Stimulated activated CD8-positive, alpha-beta memory T cell treated with anti-CD3 and anti-CD28 coated beads, Interleukin-15, amount 100 ng/mL, for 48 hours (primary cell): Measurements from ENCODE around the gene SSTR4.

Experiments used
- DNase-seq, 2 donors: peaks; one replicate each; pipeline ENCODE4 v3.0.0-alpha.2; 2020; ENCODE audit warnings: low read depth in 2 of 2

SSTR4 gene

DNA sequence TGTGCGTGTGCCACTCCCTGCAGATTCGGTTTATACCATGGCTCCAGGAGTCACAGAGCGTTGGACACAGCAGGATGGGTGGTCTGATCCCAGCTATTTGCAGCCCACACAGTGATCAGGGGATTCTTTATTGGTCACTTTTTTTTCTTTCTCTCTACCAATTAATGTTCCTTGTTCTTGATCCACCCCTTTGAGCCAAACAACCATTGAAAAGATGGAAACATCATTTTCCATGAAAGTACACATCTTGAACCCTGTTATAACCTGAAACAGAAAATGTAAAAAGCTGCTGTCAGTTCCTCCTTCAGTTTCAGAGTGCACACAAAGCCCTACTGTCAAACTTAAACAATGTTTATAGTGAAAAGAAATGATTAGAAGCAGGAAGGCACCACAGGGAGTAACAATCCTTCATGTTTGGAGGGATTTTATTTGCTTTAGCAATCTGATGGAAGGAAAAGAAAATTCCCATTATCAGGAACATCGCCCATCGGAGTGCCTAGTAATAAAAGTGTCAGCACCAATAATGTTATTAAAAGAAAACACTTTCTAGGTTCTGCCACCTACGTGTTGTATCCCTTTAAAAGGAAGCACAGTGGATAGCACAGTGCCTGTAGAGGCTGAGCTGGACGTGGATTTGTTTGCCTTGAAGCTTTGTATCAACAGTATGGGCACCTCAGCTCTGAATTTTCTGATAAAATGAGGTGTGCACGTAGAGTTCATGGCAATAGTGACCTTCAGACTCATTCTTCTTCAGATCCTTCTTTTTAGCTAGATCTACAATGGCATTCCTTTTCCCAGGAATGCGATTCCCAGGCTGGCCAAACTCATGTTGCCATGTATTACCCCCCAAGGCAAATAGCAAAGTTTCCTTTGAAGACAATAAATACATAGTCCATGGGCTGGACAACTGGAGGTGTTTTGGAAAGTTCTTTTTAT lies 30.4 kb downstream of the SSTR4 start:
- no peak for DNase-seq

DNA sequence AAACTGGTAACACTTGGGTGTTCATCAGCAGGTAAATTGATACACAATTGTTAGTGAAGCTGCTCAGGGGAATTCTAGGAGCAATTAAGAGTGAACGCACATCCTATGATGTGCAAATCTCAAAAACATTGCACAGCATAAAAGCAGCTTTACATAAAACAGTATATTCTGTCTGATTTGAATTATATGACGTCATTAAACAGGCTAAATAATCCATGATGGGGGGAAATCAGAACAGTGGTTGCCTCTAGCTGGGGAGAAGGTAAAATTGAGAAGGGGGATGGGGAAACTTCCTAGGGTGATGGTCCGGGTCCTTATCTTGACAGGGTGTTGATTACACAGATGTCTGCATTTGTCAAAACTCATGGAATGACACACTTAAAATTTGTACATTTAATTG lies 31.7 kb downstream of the SSTR4 start:
- no peak for DNase-seq

DNA sequence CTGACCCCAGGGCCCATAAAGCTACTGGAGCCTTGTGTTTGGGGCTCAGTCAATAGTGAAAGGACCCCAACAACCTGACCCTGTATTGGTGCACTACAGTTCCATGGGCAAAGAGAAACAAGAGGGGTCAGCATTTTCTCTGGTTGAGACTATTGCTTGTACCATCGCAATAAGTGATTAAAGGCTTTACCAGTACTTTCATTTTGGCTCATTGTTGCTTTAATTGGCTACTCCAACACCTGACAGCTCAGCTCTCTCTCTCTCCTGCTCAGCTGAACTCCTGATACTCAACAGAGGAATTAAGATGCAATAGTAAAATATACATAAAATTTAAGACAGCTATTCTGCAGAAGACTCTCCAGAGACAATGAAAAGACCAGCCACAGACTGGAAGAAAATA lies 33.2 kb downstream of the SSTR4 start:
- no peak for DNase-seq

DNA sequence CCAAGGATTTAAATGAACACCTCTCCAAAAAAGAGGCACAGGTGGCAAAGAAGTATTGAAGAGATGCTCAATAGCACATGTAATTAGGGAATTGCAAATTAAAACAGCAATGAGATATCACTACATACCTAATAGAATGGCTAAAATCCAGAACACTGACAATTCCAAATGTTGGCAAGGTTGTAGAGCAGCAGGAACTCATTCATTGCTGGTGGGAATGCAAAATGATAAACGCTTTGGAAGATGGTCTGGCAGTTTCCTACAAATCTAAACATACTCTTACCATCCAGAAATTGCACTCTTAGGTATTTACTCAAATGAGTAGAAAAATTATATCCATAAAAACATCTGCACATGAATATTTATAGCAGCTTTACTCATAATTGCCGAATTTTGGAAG lies 34.0 kb downstream of the SSTR4 start:
- no peak for DNase-seq

DNA sequence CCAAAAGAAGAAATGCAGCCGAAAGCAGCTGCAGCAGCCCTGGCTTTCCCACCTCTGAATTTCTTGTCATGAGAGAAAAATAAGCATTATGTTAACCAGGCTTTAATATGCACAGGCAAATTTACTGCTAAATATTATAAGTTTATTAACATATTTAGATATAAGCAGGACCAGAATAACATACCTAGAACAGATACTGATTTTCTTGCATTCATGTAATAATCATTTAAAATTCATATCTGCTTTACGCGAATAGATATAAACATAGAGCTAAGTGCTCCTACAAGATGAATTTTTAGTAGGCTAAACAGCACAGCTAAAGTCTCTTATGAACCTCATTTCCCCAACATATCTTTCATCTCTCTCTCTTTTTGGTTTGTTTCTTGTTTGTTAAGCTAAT lies 36.3 kb downstream of the SSTR4 start:
- DNase-seq: no peak

DNA sequence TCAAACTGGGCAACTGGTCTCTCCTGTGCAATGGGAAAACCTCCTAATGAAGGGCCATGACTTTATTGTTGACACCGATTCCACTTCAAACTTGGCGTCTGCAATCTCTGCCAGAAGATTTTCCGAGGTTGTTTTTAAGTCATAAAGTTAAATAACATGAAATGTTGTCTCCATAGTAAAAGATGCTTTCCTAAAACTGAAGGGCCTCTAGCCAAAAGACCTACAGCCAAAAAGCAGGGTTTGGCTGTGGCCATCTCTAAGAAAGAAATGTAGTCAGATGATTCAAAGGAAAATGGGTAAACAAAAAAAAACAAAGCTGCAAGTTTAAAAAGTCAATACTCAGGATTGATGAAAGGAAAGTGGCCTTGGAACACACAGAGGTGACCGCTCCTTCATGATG lies 36.9 kb downstream of the SSTR4 start:
- DNase-seq: no peak

DNA sequence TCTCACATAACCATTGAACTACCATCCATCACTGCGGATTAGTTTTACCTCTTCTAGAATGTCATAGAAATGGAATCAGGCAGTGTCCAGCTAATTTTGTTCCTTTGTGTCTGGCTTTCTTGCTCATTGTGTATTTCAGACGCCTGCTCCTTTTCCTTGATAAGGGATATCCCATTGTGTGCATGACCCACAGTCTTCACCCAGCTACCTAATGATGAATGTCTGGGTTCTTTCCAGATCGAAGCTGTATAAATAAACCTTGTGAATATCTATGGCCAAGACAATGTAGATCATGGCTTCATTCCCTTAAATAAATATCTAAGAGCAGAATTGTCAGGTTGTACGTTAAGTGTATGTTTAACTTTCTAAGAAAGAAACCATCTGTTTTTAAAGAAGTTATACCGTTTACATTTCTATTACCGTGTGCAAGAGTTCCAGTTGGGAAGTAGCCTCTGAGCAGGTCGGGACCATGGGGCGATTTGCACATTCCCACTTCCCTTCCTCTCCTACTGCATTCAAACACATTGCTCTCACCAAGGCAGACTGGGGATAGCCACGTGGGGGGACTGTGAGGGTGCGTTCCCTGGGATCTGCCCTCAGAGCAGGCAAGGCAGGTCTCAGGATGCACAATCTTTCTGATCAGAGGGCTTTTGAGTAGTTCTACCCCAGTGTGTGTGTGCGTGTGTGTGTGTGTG lies 37.9 kb downstream of the SSTR4 start:
- DNase-seq: no peak

DNA sequence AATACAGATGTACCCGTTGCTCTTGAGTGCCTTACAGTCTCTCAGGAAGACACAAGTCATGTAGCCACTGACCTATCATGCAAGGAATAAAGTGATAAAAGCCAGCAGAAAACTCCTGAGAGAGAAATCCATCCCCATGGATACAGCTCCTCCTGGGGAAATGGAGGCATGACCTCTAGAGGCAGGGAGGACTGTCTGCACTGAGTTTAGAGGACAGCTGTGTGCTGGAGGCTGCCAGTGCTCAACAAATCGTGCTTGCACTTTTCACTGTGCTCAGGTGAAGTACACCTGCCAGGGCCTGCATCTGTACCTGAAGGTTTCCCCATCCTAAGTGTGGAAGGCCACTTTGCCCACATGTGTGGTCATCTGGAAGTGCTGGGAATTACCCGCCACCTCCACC lies 38.9 kb downstream of the SSTR4 start:
- DNase-seq: no peak

DNA sequence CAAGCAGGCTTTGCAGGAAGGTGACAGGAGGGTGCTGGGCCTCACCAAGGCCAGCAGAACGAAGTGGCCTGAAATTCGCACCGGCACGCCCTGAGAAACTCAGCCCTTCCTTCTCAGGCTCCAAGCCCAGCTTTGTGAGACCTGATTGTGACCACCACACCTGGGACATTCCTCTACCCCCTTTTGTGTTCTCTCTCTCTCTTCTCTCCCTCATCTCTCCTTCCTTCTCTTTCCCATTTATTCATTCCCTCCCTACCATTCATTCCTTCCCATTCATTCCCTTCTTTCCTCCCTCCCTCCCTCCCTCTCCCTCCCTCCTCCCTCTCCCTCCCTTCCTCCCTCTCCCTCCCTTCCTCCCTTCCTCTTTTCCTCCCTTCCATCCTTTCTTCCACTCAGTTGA lies 42.2 kb downstream of the SSTR4 start:
- DNase-seq: no peak

DNA sequence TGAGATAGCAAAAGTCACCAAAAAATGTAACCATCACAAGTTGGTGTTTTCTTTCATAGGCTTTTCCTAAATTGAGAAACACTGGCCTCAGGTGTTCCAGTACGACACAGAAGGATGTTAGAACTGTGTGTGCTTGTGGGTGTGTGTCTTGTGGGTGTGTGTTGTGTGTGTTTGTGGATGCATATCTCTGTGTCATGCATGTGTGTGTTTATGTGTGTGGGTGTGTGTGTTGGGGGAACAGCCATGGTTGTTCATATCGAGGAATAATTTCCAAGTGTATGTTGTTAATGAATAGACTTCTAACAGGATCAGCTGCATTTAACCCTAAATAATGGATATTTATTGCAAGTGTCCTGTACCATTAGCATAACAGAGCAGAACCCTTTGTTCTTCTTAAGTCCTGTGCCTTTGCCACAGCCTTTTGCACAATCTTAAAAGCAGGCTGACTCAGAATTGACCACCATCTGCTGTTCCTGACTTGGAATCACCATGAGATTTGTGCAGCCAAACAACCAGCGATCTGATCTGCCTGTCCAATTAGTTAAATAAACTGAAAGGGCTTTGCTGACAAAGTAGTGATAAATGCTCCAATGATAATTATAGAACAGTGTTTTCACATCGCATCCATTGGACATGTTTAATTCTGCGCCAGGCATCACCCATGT lies 43.4 kb downstream of the SSTR4 start:
- DNase-seq: no peak

DNA sequence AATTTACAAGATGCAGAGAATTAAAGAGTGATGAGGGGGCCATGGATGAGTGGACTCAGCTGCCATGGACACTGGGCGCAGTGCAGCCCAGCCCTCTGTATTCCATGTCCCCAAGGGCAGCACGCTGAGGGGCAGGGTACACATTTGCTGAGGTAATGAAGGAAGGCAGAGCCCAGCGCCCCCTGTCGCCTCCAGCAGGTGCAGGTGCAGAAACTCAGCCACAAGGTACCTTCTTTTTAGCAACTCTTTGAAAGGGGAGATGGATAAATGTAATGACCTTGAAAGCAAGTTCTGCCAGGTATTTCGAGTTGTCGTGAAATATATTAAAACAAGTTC lies 43.9 kb downstream of the SSTR4 start:
- no peak for DNase-seq

DNA sequence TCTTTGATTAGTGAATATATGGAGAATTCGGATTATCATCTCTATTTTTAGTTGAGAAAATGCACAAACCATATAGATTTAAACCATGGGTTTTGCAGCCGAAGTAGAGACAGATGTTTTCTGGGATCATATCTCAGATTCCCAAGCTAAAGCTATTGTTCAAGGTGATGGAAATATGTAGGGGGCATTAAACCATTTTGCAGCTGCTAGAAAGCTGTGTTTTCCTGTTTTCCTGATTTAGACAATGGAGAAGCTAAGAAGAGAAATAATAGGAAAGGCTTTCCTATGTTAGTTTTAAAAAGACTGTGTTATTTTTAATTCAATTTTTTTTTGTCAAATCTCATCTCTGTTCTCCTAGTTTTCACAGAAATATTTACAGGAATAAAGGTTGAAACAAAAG lies 44.8 kb downstream of the SSTR4 start:
- DNase-seq: no peak

DNA sequence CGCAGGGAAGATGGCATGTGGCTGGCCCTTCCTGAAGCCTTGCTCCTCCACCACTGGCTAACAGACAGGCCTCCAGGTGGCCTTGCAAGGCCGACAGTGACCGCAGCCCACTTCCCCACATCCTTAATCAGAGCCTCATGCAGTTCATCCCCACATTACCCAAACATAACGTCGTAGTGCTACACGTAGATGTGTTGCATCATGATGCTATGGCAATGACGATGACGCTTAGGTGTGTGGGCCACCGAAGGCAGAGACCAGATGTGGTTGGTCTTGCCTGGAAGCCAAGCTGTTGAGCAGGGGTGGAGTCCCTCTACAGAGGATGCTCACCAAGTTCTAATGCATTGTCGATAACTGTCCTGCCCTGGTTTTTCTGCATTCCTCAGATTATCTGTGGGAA lies 45.4 kb downstream of the SSTR4 start:
- DNase-seq: no peak

DNA sequence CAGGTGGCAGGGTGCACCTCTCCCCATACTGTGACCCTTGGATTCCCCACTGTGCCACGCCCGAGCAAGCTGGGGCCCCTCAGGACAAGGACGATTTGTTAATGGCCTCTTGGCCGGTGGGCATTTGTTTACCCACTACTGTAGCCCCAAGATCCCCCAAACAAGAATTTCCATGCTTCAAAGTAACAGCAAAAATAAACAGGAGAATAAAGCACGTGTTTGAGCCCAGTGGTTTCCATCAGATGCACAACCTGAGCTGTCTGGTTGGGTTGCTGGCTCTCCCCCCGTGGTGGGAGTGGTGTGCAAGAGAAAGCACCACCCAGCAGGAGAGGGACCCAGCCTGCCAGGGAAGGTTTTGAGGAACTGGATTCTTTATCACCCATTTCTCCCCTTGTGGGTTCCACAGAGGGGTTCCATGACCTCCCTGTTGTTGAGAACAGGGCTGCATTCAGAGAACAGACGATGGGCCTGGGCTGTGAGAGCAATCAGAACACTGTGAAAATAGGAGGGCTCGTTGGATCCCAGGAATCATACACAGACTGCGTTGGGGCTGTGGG lies 46.2 kb downstream of the SSTR4 start:
- DNase-seq: no peak

DNA sequence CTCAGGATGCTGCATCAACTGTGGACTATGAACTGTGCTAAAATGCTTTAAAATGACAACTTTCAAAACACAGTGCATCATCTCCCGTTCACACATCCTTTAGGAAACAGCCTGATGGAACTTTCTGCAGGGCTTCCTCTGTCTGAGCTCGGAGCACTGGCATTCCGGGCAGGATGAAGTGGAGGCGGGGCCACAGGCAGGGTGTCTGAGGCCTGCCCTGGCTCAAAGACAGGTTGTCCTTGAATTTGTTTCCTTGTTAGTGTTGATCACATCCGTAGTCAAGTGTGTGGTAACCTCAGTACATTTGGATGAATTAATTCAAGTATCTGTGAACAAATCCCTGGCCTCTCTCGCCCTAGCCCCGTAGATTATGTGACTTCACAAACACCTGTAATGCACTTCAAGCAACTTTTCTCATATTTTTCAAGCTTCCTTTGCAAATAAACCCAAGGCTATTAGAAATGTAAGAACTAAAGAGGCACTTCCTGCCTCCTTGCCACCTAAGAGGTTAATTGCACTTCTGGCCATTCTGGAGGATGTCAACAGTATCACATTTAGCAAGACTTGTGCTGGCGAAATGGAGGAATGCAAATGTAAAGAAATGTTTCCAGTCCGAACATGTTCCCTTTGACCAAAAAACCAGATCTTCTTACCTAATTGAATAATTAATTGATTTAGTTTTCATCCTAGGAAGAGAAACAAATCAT lies 47.9 kb downstream of the SSTR4 start:
- DNase-seq: no peak

DNA sequence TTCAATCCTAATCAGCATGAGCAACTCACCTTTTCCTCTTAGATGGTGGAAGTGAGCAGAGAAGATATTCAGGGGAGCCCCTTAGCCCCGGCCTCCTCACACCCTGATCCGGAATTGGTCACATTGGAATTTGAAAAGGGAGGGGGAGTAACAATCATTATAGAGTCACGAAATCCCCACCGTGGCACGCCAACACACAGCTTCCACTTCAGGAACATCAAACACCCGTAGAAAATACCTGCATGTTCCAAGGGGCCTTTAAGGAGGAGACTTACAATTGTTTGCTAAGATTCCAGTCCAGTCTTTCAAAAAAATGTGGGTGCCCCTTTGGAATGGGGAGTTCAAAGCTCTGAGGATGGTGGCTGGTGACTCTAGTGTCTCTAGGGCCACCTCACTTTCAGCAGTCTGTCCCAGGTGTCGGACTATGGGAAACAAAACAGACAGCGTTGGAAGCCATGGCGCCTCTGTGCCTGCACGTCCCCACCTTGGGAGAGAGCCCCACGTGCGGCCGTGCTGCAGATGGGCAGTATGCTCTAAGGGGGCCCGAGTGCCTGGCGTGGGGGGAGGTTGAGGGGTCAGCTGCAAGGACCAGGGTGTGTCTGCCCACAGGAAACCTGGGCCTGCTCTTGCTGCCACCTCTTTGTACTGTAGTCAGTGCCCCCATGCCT lies 48.6 kb downstream of the SSTR4 start:
- DNase-seq: no peak

DNA sequence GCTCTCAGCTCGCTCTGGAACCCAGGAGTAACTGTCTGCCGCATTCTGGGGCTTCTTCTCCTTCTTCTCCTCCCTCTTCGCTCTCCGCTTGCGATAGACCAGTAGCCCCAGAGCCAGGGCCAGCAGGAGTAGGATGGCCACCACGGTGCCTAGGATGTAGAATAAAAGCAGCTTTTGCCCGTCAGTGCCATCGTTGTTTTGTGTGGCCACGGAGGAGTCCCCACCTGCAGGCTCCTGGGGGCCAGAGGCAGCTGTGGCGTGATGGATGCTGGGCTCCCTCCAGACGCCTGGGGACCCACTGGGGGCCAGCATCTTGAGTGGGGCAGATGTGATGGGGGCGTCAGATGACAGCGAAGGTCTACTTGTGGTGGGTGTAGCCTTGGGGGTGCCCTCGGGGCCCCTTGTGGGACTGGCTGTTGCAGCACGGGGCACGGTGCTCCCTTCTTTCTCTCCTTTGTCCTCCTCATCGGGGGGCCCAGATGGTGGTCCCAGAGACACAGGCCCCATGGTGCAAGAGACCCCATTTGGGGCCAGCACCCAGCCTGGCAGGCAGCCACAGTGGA lies 49.3 kb downstream of the SSTR4 start:
- no peak for DNase-seq

DNA sequence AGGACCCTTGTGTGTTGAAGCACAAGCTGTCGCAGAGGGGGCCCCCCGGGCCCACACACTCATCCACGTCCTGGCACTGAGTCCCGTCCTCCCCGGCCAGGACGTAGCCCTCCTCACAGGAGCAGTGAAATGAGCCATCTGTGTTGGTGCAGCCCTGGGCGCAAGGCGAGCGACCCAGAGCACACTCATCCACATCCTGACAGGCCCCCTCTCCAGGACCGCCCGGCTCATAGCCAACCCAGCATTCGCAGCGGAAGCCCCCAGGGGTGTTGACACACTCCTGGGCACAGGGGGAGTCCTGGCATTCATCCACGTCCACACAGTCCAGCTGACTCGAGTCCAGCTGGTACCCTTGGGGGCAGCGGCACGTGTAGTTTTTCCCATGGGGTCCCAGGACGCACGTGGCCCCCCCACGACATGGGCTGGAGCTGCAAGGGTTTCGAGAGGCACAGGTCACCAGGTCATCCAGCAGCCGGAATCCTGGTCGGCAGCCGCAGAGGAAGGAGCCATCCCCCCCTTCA lies 49.8 kb downstream of the SSTR4 start:
- no peak for DNase-seq

DNA sequence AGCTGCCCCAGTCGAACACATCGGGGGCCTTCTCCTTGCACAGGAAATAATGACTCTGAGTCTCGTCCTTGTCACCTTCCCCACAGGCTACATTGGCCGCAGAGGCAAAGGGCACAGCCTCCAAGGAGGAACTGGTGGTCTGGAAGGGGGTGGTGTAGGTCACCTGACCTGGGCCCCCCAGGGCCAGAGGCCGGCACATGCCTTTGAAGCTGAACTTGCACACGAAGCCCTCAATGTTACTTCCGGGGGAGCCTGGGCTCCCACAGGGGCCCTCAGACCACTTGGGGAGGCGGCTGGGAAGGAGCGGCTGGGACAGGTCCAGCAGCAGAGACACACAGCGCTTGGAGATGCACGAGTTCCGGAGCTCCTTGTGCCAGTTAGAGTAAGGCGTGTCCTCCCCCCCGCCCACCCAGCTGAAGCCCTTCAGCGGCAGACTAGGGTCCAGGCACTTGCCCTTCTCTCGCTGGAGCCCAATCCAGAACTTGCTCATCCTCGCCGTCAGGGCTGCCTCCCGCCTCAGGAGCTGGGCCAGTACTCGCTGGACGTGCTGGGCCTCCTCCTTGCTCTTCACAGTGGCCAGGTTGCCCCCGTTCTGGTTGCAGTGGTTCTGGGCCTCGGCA lies 50.4 kb downstream of the SSTR4 start:
- no peak for DNase-seq

DNA sequence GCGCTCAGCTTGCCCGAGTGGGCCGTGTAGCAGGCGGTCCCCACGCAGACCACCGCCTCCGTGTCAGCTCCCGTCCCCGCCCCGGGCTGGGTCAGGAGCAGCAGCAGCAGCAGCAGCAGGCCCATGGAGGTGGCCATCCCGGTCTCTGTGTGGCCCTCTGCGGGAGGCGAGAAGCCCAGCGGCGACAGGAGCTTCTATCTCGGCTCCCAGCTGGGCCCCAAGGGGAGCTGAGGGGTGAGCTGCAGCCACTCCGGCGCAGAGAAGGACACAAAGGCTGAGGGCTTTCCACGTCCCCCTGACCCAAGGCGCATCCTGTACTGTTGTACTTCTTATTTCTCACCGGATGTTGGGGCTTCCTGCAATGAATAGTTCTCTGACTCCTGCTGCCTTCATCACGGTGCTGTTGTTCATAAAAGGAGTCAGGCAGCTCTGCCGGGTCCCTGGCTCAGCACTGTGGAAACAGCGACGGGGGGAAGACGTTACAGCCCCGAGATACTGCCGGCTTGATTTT lies 51.0 kb downstream of the SSTR4 start, which contains the start of gene CD93:
Gene CD93 (minus strand): TSS at position 269 of the 511 bp plus-strand sequence. CDS start 132 bp downstream, at position 137.
- peak in 1 of 2 donors; percentile 2 for DNase-seq
